Measurements from ENCODE around the gene PTH1R. TPM values are rescaled to one million over a fixed set of nuclear protein-coding genes. Genes with fewer than 3 reads are reported as not detected.

The PTH1R gene
- total RNA-seq = under 0.01 and 0.13 TPM in 2 replicates

DNA sequence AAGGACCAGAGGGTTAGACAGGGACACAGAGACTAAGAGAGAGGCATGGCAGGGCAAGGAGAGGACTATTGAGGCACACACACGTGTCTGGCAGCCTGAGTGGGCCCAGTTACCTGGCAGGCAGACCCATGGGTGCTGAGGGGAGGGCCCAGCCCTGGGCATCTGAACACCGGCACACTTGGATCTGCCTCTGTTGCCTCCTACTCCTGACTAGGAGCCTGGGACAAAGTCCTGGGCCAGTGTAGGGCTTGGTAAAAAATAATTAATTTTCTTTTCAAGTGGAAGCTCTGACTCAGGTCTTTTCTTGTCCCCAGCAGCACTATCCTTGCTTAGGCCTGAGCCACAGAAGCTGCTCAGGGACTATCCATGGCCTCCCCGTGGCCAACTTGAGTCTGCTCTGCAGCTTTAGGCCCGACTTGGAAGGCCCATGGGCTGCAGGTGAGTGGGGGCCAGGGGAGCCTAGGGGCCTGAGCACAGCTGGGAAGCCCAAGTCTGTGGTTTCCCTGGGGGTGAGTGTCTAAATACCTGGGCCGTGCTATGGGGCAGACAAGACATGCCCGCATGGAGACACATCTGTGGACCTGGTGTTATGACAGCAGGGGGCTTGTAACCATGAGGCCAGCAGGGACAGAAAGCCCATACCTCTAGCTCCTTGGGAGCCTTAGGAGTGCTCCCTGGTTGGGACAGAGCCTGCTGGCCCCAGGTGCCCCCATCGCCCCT is at the start of gene PTH1R:
TSS of gene PTH1R (plus strand) at position 316 of the 720 bp plus-strand sequence. CDS start 5,839 bp downstream, outside the sequence.
- DNase-seq (ENCODE audit: low read depth in 2 of 2) = no peak

DNA sequence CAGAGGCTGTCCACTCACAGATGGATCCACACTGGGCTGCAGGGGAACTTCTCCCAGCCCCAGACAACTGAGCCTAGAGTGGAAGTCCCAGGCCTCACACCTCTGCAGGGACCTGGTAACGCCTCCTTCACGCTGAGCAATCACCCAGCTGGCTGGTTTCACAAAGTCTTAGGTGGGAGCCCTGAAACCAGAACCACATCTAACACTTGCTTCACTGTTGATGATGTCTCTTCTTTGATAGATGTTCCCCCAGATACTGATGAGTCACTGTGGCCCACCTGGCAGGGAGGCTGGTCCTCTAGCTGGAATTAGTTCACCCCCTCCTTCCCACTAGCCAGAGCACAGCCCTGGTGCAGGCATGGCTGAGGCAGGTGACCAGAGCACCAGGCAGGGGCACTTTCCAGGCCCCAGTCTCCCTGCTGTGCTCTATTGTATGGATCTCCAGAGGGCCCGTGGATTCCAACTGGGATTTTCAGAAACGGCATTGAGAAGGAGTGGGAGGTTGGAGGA is 47.8 kb upstream of the PTH1R start:
- DNase-seq (ENCODE audit: low read depth in 2 of 2) = no peak

DNA sequence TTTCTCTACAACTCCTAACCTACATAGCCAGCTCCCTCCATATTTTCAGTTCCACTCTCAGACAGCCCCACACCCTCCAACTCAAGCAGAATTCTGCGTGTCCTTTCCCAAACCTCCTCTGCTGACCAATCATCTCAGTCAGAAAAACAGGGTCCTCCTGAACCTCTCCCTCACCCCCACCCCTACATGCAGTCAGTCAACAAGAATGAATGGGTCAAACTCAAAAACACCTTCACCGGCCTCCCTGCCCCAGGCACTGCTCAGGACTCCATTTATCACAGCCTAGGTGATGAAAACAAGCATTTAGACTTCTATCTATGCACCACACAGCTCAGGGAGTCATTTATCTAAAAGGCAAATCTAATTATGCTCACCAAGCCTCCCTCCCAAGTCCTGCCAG is 46.7 kb upstream of the PTH1R start:
- DNase-seq (ENCODE audit: low read depth in 2 of 2) = no peak

DNA sequence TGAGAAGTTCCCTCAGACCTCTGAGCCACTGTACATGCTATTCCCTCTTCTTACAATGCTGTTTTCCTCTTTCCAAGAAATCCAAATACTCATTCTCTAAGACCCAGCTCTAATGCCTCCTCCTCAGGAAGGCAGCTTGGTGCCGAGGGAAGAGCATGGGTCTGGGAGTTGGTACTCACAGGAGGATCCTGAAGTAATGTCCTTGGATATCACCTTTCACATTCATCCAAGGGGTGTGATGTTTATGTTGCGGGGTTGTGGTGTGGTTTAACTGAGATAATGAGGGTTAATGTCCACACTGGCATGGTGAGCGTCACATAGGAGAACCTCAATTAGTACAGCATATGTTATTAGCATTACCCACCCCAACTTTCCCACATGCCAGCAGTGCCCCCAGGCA is 46.2 kb upstream of the PTH1R start:
- no peak for DNase-seq (ENCODE audit: low read depth in 2 of 2)

DNA sequence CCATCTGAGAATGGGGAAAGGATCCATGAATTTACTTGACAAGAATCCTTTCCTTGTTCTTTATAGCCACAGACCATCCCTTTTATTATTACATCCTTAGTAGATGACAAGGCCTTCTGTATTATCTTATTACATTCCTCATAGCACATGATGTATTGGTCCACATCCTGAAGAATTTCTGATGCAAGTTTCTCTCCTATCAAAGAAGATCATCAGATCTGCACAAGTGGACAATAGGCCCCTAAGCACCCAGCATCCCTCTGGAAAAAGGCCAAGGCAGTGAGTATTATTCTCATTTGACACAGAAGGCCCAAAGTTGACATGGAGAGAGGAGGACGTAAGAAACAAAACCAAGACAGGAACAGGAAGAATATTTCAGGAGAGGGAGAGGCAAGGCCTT is 45.7 kb upstream of the PTH1R start:
- no peak for DNase-seq (ENCODE audit: low read depth in 2 of 2)

- DNase-seq (ENCODE audit: low read depth in 2 of 2) = no peak
These were observed 43.9 kb upstream of the PTH1R start for GRCh38 chr3:46833346-46834300.

DNA sequence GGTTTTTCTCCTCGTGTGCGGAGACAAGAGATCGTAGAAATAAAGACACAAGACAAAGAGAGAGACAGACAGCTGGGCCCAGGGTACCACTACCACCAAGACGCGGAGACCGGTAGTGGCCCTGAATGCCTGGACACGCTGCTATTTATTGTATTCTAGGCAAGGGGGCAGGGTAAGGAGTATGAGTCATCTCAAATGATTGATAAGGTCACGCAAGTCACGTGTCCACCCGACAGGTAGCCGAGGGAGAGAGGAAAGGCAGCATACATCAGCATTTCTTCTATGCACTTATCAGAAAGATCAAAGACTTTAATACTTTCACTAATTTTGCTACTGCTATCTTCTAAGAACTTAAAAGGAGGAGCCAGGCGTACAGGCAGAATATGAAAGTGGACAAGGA is 42.5 kb upstream of the PTH1R start:
- DNase-seq (ENCODE audit: low read depth in 2 of 2) = no peak

DNA sequence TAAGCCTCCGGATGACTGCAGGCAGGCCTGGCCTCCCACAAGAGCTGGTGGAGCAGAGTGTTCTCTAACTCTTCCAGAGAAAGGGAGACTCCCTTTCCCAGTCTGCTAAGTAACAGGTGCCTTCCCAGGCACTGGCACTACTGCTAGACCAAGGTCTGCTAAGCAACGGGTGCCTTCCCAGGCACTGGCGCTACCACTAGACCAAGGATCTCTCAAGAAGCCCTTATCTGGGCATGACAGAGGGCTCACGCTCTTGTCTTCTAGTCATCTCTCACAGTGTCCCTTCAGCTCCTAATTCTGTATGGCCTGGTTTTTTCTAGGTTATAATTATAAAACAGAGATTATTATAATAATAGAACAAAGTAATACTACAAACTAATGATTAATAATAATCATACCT is 42.0 kb upstream of the PTH1R start:
- no peak for DNase-seq (ENCODE audit: low read depth in 2 of 2)

- no peak for DNase-seq (ENCODE audit: low read depth in 2 of 2)
These were observed 39.2 kb upstream of the PTH1R start for GRCh38 chr3:46838301-46838700.

DNA sequence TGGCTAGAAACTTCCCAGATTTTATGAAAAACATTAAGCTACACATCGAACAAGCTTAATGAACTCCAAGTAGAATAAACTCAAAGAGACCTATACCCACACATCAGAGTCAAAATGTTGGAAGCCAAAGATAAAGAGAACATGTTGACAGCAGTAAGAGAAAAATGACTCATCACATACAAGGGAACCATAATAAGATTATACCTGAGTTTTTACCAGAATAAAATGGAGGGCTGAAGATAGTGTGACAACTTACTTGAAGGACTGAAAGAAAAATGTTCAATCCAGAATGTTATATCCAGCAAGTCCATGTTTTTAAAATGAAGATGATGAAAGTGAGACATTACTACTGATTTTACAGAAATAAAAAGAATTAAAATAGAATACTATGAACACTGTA is 37.0 kb upstream of the PTH1R start:
- DNase-seq (ENCODE audit: low read depth in 2 of 2) = no peak

GRCh38 chr3:46843508-46843907 is 34.0 kb upstream of the PTH1R start:
- no peak for DNase-seq (ENCODE audit: low read depth in 2 of 2)

DNA sequence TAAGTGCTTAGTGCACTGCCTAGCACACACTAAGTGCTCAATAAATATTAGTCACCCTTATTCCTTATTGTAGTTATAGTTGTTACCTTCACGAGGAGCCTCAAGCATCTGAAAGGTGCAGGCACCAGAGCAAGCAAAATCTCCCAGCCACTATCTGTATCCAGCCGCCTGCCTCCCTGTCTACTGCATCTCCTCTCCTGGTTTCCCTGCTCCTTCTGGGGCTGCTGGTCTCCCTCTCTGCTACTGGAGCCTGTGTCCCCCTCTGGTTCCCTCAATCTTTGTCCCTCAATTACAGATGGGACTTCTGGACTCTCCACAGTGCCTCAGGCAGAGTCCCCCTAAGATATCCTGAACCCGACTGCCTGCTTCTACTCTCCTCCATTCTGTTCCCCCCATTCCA is 33.1 kb upstream of the PTH1R start:
- no peak for DNase-seq (ENCODE audit: low read depth in 2 of 2)

- DNase-seq (ENCODE audit: low read depth in 2 of 2) = no peak
These were observed 32.6 kb upstream of the PTH1R start for GRCh38 chr3:46844881-46845312.

GRCh38 chr3:46845397-46845859 is 32.1 kb upstream of the PTH1R start:
- DNase-seq (ENCODE audit: low read depth in 2 of 2) = peak in 1 of 2 donors; percentile 24

DNA sequence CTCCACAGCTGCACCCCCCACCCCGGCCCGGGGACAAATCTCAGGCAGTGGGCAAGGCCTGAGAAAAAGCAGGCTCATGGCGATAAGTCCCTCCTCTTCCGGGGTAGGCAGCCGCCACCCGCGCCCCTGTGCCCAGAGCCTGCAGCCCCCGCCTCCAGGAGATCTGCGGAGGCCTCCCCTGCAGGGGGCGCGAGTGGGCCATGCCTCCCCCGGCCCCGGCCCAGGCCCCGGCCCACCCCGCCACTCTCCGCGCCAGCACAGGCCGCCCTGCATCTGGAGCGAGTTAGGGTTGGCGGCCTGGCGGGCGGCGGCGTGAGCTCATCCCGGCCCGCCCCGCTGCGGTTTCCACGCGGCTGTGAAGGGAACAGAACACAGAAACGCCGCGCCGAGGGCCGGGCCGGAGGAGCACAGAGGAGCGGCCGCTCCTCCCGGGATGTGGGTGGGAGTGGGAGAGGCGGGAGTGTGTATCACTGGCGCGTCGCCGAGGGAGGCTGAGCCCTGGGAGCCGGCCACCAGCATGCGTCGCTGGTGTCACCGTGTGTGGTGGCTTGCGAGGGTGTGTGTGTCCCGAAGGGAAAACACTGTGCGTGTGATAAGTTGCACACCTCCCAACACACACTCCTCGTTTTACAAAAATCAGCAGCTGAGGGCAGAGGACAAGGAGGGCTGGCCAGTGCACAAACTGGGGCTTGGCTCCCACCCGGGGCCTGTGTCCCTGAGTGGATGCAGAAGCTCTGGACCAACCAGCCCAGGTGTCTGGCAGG is 31.5 kb upstream of the PTH1R start:
- DNase-seq (ENCODE audit: low read depth in 2 of 2) = peak in 1 of 2 donors; percentile 66

DNA sequence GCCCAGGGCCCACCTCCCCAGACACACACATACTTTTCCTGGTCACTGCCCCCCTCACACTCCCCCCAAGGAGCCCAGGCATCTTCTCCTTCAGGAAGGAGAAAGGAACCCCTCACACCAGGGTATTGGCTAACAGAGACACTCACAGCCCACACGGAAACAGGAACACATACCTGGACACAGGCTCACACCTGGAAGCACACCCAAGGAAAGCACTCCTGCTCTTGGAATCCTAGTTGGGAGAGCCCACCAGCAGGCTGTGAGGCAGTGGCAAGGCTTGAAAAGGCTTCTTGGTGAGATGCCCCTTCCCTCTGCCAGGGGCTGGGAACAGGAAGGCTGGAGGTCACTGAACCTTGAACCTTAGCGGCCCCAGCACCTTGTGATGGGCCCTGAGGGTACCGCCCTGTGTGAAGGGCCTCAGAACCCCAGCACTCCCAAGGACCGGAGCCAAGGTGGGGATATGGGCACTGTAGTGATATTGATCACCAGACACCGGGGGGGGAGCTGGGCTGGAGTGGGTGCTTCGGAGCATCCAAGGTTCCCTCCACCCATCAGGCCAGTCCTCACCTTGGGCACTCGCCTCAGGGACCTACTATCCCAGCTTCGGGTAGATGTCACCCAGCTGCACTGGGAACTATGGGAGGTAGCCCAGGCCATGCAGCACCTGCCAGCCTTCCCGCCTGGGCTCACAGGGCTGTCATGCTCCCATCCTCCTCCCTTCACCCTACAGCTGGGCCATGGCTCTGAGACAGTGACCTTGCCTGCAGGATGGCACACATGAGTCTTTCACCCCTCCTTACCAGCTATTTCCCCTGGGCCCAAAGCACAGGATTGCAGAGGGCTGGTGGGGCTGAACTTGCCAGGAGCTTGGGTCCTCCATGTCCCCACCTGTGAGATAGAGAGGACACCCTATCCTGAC is 30.6 kb upstream of the PTH1R start:
- DNase-seq (ENCODE audit: low read depth in 2 of 2) = no peak

DNA sequence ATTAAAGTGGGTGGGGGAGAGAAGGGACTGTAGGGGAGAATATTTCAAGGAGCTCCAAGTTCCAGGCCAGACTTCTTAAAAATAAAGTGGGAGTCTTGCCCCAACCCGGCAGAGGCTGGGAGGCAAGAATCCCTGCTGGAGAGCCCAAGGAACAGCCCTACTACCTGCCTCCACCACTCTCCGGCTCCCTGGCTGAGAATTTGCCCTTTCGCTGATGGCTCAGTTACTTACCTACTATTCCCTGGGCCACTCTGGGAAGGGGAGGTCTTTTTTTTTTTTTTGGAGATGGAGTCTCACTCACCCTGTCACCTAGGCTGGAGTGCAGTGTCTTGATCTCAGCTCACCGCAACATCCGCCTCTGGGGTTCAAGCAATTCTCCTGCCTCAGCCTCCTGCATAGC is 29.8 kb upstream of the PTH1R start:
- DNase-seq (ENCODE audit: low read depth in 2 of 2) = no peak

DNA sequence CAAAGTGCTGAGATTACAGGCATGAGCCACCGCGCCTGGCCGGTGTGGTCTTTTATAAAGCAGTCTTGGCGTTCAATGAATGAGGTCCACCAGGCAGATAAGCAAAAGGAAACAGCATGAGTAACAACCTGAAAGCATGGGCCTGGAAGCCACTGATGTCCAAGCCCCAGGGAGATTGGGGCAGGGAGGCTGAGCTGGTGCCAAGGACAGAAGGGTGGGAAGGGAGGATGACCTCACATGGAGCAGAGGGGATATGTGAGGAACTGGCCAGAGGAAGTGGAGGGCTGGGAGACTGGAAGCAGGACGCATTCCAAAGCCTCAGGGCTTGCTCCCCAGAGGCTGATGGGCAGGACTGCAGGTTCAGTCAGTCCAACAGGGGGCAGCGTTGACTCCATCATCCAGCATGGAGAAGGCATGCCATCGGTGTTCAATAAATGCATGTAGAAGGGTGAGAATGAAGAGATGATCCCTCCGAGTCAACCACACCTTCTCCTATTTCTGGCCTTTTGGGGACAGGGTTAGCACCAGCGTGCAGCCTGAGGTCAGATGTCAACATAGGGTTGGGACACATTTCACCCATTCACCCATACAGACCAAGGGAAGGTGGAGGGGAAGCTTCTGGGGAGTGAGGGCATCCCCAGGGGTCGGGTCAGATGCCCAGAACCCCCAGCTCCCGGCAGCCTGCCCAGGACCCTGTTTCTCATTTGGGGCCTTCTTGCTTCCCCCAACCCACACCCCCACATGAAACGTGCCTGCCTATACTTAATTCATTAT is 29.1 kb upstream of the PTH1R start:
- DNase-seq (ENCODE audit: low read depth in 2 of 2) = peak in 1 of 2 donors; percentile 66

DNA sequence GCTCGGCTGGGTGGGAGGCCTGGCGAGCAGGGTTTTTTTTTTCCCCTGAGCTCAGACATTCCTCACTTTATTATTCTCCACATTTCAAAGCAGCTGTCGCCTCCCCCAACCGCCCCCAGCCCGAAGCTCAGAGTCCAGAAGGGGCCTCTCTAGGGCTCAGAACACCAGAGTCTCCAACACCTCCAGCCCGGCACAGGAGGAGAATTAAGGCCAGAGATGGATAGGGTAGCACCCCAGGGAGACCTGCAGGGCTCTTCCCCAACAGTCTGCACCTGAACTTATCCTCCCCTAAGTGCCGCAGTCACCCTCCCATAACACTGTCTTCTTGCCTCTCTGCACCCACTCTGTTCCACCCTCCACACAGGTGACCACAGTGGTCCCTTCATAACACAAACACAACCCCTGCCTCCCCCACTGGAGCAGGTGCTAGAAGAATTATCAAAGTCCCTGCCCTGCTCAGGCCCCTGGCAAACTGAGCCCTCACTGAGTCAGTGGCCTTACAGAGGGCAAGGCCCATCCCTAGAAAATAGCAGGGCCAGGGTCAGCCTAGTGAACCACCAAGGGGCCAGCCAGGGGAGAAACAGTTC is 28.4 kb upstream of the PTH1R start:
- no peak for DNase-seq (ENCODE audit: low read depth in 2 of 2)
